Measurements from ENCODE around the gene SHISA9. TPM values are rescaled to one million over a fixed set of nuclear protein-coding genes. Genes with fewer than 3 reads are reported as not detected.

The SHISA9 gene
- total RNA-seq, 2 donors from 2014 or later = 1.8 to 4.6 TPM

- ATAC-seq = no peak
- TF ChIP-seq, protein P1, sequence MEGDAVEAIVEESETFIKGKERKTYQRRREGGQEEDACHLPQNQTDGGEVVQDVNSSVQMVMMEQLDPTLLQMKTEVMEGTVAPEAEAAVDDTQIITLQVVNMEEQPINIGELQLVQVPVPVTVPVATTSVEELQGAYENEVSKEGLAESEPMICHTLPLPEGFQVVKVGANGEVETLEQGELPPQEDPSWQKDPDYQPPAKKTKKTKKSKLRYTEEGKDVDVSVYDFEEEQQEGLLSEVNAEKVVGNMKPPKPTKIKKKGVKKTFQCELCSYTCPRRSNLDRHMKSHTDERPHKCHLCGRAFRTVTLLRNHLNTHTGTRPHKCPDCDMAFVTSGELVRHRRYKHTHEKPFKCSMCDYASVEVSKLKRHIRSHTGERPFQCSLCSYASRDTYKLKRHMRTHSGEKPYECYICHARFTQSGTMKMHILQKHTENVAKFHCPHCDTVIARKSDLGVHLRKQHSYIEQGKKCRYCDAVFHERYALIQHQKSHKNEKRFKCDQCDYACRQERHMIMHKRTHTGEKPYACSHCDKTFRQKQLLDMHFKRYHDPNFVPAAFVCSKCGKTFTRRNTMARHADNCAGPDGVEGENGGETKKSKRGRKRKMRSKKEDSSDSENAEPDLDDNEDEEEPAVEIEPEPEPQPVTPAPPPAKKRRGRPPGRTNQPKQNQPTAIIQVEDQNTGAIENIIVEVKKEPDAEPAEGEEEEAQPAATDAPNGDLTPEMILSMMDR (IDR thresholded peaks at IDR 0.05) = no peak
- TF ChIP-seq POLR2A (IDR thresholded peaks at IDR 0.05) = no peak
- no peaks in the 10 kb centered on the region for H3K36me3 ChIP-seq (replicated peaks in 1 of 2; ENCODE audit: insufficient read depth in 1 of 2, low read depth in 2 of 2)
- H3K27ac ChIP-seq = no peak overlapping the region
- 49 to 67% methylated on average over 2 of the region's 2 CpGs for WGBS, 2 donors
- intact Hi-C loops (cut with DNase I) = no loop called here
- H3K4me1 ChIP-seq = no peaks in the 10 kb centered on the region
- H3K9me3 ChIP-seq = no peaks in the 10 kb centered on the region
- DNase-seq = no peak
- no peaks in the 10 kb centered on the region for H3K27me3 ChIP-seq
- no peak overlapping the region for H3K4me3 ChIP-seq
Measured at GRCh38 chr16:12976496-12976895, 75.1 kb downstream of the SHISA9 start.

DNA sequence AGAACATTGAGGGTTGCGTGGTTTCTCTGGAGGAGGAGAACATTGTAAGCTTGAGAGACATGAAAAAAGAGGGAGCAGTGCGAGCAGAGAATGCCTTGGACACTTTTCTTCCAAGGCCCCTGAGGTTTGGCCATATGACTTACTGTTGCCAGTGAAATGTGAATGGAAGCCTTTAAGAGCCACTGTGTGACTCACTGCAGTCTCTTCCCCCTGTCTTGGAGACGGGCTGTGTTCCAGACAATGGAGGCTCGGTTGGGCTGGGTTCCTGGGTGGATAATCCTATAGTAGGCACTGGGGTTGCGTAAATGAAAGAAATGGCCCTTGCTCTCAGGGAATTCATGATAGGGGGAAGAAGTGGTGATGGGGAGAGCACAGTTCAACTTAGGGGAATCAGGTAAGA is 75.5 kb downstream of the SHISA9 start:
- no peak for DNase-seq
- TF ChIP-seq, protein P1 (IDR thresholded peaks at IDR 0.05) = no peak
- no peak for TF ChIP-seq POLR2A (IDR thresholded peaks at IDR 0.05)
- Histone ChIP-seq H3K9me3 (no peaks in the 10 kb centered on the region), H3K27ac (no peak overlapping the region), H3K36me3 (replicated peaks in 1 of 2; ENCODE audit: insufficient read depth in 1 of 2, low read depth in 2 of 2) (no peaks in the 10 kb centered on the region), H3K27me3 (no peaks in the 10 kb centered on the region), H3K4me3 (no peak overlapping the region), H3K4me1 (no peaks in the 10 kb centered on the region)
- intact Hi-C loops (cut with DNase I) = no loop called here
- 67 to 77% methylated on average over 5 of the region's 5 CpGs for WGBS, 2 donors
- ATAC-seq = no peak

DNA sequence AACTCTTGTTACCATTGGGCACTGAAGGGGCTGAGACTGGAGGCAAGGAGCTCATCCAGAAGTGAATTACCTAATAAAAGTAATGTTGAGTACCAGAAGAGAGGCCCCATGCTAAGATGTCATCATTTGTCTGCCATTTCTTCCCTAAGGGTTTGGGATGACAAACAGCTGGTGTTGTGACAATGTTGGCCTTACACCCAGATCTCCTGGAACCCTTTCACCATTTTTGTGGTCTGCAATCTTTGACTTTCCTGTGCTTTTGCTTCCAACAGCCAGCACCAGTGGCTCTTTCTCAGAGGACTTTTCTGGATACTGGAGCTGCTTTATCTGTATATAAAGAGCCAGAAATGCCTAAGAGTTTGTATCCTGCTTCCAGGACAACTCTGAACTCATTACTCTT is 84.1 kb downstream of the SHISA9 start:
- no peak for TF ChIP-seq POLR2A (IDR thresholded peaks at IDR 0.05)
- TF ChIP-seq, protein P1 (IDR thresholded peaks at IDR 0.05) = no peak
- ATAC-seq = no peak
- intact Hi-C loops (cut with DNase I) = no loop called here

GRCh38 chr16:12988071-12988470 is 86.7 kb downstream of the SHISA9 start:
- Histone ChIP-seq H3K27ac (no peak overlapping the region), H3K4me3 (no peak overlapping the region), H3K4me1 (no peaks in the 10 kb centered on the region), H3K36me3 (replicated peaks in 1 of 2; ENCODE audit: insufficient read depth in 1 of 2, low read depth in 2 of 2) (no peaks in the 10 kb centered on the region), H3K27me3 (no peaks in the 10 kb centered on the region), H3K9me3 (no peaks in the 10 kb centered on the region)
- WGBS, 2 donors = 60 to 77% methylated on average over 5 of the region's 5 CpGs
- DNase-seq (no peak), ATAC-seq (no peak)
- intact Hi-C loops (cut with DNase I) = no loop called here
- no peak for TF ChIP-seq POLR2A (IDR thresholded peaks at IDR 0.05)
- TF ChIP-seq, protein P1 (IDR thresholded peaks at IDR 0.05) = no peak

More for the DNA sequence above, 84.1 kb downstream of the SHISA9 start:
- H3K4me1 ChIP-seq = no peaks in the 10 kb centered on the region
- no peak for DNase-seq
- no peaks in the 10 kb centered on the region for H3K36me3 ChIP-seq (replicated peaks in 1 of 2; ENCODE audit: insufficient read depth in 1 of 2, low read depth in 2 of 2)
- no peak overlapping the region for H3K27ac ChIP-seq
- no peaks in the 10 kb centered on the region for H3K27me3 ChIP-seq
- H3K9me3 ChIP-seq = no peaks in the 10 kb centered on the region
- no peak overlapping the region for H3K4me3 ChIP-seq

- Histone ChIP-seq H3K27me3 (no peaks in the 10 kb centered on the region), H3K36me3 (replicated peaks in 1 of 2; ENCODE audit: insufficient read depth in 1 of 2, low read depth in 2 of 2) (no peaks in the 10 kb centered on the region), H3K9me3 (no peaks in the 10 kb centered on the region), H3K27ac (no peak overlapping the region), H3K4me1 (no peaks in the 10 kb centered on the region), H3K4me3 (no peak overlapping the region)
- 66 to 80% methylated on average over 5 of the region's 5 CpGs for WGBS, 2 donors
- ATAC-seq = no peak
- TF ChIP-seq, protein P1 (IDR thresholded peaks at IDR 0.05) = no peak
- TF ChIP-seq POLR2A (IDR thresholded peaks at IDR 0.05) = no peak
- DNase-seq = no peak
- intact Hi-C loops (cut with DNase I) = no loop called here
Measured at GRCh38 chr16:12992066-12992465, 90.7 kb downstream of the SHISA9 start.
